Measurements from ENCODE around the gene KRTAP4-5. TPM values are rescaled to one million over a fixed set of nuclear protein-coding genes. Genes with fewer than 3 reads are reported as not detected.
"Not testable (repeated sequence)": the region's sequence is repeated elsewhere in the genome, so short reads cannot be mapped to it uniquely, and the experiment has no call there.

The KRTAP4-5 gene
- total RNA-seq, 1 donor from 2014 or later = not detected

- H3K4me1 Mint-ChIP-seq (ENCODE audit: low read depth) = peaks cover 38% of the 10 kb centered on the region
- no peak overlapping the region for H3K4me3 Mint-ChIP-seq (ENCODE audit: unreplicated experiment)
- DNase-seq (ENCODE audit: low spot score) = no peak
- no peaks in the 10 kb centered on the region for H3K9me3 Mint-ChIP-seq (ENCODE audit: low read depth)
- H3K27me3 Mint-ChIP-seq (ENCODE audit: low read depth) = no peaks in the 10 kb centered on the region
- no peak overlapping the region for H3K27ac Mint-ChIP-seq (ENCODE audit: unreplicated experiment)
- no peak for TF ChIP-seq CTCF (IDR thresholded peaks at IDR 0.05)
- H3K36me3 Mint-ChIP-seq (ENCODE audit: low read depth) = no peaks in the 10 kb centered on the region
Measured at GRCh38 chr17:41121742-41122141, 27.9 kb downstream of the KRTAP4-5 start.

- Mint-ChIP-seq H3K4me1 (ENCODE audit: low read depth) (peaks cover 37% of the 10 kb centered on the region), H3K27ac (ENCODE audit: unreplicated experiment) (peak overlapping the region; percentile 22)
- not testable (repeated sequence) for H3K27me3 Mint-ChIP-seq (ENCODE audit: low read depth); DNase-seq (ENCODE audit: low spot score); H3K36me3 Mint-ChIP-seq (ENCODE audit: low read depth); H3K9me3 Mint-ChIP-seq (ENCODE audit: low read depth); H3K4me3 Mint-ChIP-seq (ENCODE audit: unreplicated experiment)
Measured at GRCh38 chr17:41119696-41120690, 29.6 kb downstream of the KRTAP4-5 start.

- no peaks in the 10 kb centered on the region for H3K9me3 Mint-ChIP-seq (ENCODE audit: low read depth)
- no peaks in the 10 kb centered on the region for H3K27me3 Mint-ChIP-seq (ENCODE audit: low read depth)
- H3K36me3 Mint-ChIP-seq (ENCODE audit: low read depth) = no peaks in the 10 kb centered on the region
- TF ChIP-seq CTCF (IDR thresholded peaks at IDR 0.05) = no peak
- peak overlapping the region; percentile 2 for H3K27ac Mint-ChIP-seq (ENCODE audit: unreplicated experiment)
- DNase-seq (ENCODE audit: low spot score) = no peak
- no peak overlapping the region for H3K4me3 Mint-ChIP-seq (ENCODE audit: unreplicated experiment)
- H3K4me1 Mint-ChIP-seq (ENCODE audit: low read depth) = peaks cover 28% of the 10 kb centered on the region
Measured at GRCh38 chr17:41118721-41119120, 30.9 kb downstream of the KRTAP4-5 start.

- not testable (repeated sequence) for H3K36me3 Mint-ChIP-seq (ENCODE audit: low read depth); H3K9me3 Mint-ChIP-seq (ENCODE audit: low read depth); H3K27me3 Mint-ChIP-seq (ENCODE audit: low read depth); DNase-seq (ENCODE audit: low spot score); H3K4me3 Mint-ChIP-seq (ENCODE audit: unreplicated experiment)
- Mint-ChIP-seq H3K27ac (ENCODE audit: unreplicated experiment) (peak within 1 kb of the TSS; percentile 2), H3K4me1 (ENCODE audit: low read depth) (peaks cover 23% of the 10 kb centered on the region)
Measured at GRCh38 chr17:41117846-41118386, 31.7 kb downstream of the KRTAP4-5 start, which contains the start of gene KRTAP4-11. KRTAP4-11 (minus strand) TSS chr17:41118373; CDS start chr17:41118315, 58 bp downstream.

- Mint-ChIP-seq H3K27me3 (ENCODE audit: low read depth) (no peaks in the 10 kb centered on the region), H3K4me1 (ENCODE audit: low read depth) (peaks cover 23% of the 10 kb centered on the region), H3K27ac (ENCODE audit: unreplicated experiment) (no peak overlapping the region), H3K36me3 (ENCODE audit: low read depth) (no peaks in the 10 kb centered on the region), H3K4me3 (ENCODE audit: unreplicated experiment) (no peak overlapping the region), H3K9me3 (ENCODE audit: low read depth) (peaks cover 4% of the 10 kb centered on the region)
- DNase-seq (ENCODE audit: low spot score) = no peak
- no peak for TF ChIP-seq CTCF (IDR thresholded peaks at IDR 0.05)
Measured at GRCh38 chr17:41116297-41116696, 33.3 kb downstream of the KRTAP4-5 start.

GRCh38 chr17:41111151-41111885 lies 38.3 kb downstream of the KRTAP4-5 start:
- no peak overlapping the region for H3K4me3 Mint-ChIP-seq (ENCODE audit: unreplicated experiment)
- H3K9me3 Mint-ChIP-seq (ENCODE audit: low read depth) = peaks cover 9% of the 10 kb centered on the region
- no peak for DNase-seq (ENCODE audit: low spot score)
- H3K36me3 Mint-ChIP-seq (ENCODE audit: low read depth) = no peaks in the 10 kb centered on the region
- no peak overlapping the region for H3K27ac Mint-ChIP-seq (ENCODE audit: unreplicated experiment)
- TF ChIP-seq CTCF (IDR thresholded peaks at IDR 0.05) = no peak
- H3K27me3 Mint-ChIP-seq (ENCODE audit: low read depth) = no peaks in the 10 kb centered on the region
- H3K4me1 Mint-ChIP-seq (ENCODE audit: low read depth) = no peaks in the 10 kb centered on the region

- not testable (repeated sequence) for H3K27me3 Mint-ChIP-seq (ENCODE audit: low read depth); H3K36me3 Mint-ChIP-seq (ENCODE audit: low read depth); H3K27ac Mint-ChIP-seq (ENCODE audit: unreplicated experiment); DNase-seq (ENCODE audit: low spot score); H3K9me3 Mint-ChIP-seq (ENCODE audit: low read depth); H3K4me3 Mint-ChIP-seq (ENCODE audit: unreplicated experiment)
- H3K4me1 Mint-ChIP-seq (ENCODE audit: low read depth) = peaks cover 15% of the 10 kb centered on the region
Measured at GRCh38 chr17:41108728-41109386, 40.8 kb downstream of the KRTAP4-5 start.
